ENCODE results near the gene CHST3. TPM values are rescaled to one million over a fixed set of nuclear protein-coding genes. Genes with fewer than 3 reads are reported as not detected.

The CHST3 gene
- total and polyA plus RNA-seq, 10 of the 15 experiments (the other 5 are each of a cell fraction or from before 2014, with no cell fraction given): 0.03 to 0.50 (median 0.05) TPM; not detected in 2

GRCh38 chr10:71945819-71946474 lies 18.2 kb upstream of the CHST3 start:
- FAIRE-seq: peak; percentile 62
- in situ Hi-C loops (cut with MboI): no loop called here
- TF ChIP-seq CREB1 (IDR thresholded peaks at IDR 0.05; ENCODE audit: low read depth) (no peak), SUPT20H (IDR thresholded peaks at IDR 0.05; ENCODE audit: borderline replicate concordance, control insufficient read depth, low read depth, low read length) (no peak), STAT3 (IDR thresholded peaks at IDR 0.05; ENCODE audit: low read depth, low read length) (no peak), DPF2 (IDR thresholded peaks at IDR 0.05) (no peak), IRF4 (IDR thresholded peaks at IDR 0.05; ENCODE audit: low read depth, low read length) (no peak), NRF1 (conservative IDR thresholded peaks at IDR 0.05; ENCODE audit: low read depth, low read length) (no peak), EP300 (IDR thresholded peaks at IDR 0.05; ENCODE audit: borderline replicate concordance in 1 of 2, control insufficient read depth in 1 of 2, low read depth in 2 of 2, low read length in 2 of 2) (peak in 1 of 2 experiments; percentile 63; a peak in 2 of 4 replicates), ATF3 (IDR thresholded peaks at IDR 0.05; ENCODE audit: borderline replicate concordance, extremely low read depth, low read depth, low read length) (no peak), ESRRA (IDR thresholded peaks at IDR 0.05; ENCODE audit: low read length) (no peak), RAD51 (IDR thresholded peaks at IDR 0.05) (no peak), ZNF274 (IDR thresholded peaks at IDR 0.05; ENCODE audit: insufficient read depth, insufficient read length) (no peak), BACH1 (IDR thresholded peaks at IDR 0.05; ENCODE audit: borderline replicate concordance) (no peak), RBBP5 (conservative IDR thresholded peaks at IDR 0.05) (no peak), CBX5 (IDR thresholded peaks at IDR 0.05; ENCODE audit: low read depth) (peak; percentile 97), TARDBP (IDR thresholded peaks at IDR 0.05; ENCODE audit: borderline replicate concordance) (no peak), EZH2 (IDR thresholded peaks at IDR 0.05; ENCODE audit: borderline replicate concordance, control insufficient read depth, low read depth, low read length) (no peak), SIN3A (IDR thresholded peaks at IDR 0.05; ENCODE audit: low read depth, low read length) (no peak)
- TF ChIP-seq, protein P1, sequence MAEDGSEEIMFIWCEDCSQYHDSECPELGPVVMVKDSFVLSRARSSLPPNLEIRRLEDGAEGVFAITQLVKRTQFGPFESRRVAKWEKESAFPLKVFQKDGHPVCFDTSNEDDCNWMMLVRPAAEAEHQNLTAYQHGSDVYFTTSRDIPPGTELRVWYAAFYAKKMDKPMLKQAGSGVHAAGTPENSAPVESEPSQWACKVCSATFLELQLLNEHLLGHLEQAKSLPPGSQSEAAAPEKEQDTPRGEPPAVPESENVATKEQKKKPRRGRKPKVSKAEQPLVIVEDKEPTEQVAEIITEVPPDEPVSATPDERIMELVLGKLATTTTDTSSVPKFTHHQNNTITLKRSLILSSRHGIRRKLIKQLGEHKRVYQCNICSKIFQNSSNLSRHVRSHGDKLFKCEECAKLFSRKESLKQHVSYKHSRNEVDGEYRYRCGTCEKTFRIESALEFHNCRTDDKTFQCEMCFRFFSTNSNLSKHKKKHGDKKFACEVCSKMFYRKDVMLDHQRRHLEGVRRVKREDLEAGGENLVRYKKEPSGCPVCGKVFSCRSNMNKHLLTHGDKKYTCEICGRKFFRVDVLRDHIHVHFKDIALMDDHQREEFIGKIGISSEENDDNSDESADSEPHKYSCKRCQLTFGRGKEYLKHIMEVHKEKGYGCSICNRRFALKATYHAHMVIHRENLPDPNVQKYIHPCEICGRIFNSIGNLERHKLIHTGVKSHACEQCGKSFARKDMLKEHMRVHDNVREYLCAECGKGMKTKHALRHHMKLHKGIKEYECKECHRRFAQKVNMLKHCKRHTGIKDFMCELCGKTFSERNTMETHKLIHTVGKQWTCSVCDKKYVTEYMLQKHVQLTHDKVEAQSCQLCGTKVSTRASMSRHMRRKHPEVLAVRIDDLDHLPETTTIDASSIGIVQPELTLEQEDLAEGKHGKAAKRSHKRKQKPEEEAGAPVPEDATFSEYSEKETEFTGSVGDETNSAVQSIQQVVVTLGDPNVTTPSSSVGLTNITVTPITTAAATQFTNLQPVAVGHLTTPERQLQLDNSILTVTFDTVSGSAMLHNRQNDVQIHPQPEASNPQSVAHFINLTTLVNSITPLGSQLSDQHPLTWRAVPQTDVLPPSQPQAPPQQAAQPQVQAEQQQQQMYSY (CRISPR knock-in tag; IDR thresholded peaks at IDR 0.05): no peak
- TF ChIP-seq, protein P2, sequence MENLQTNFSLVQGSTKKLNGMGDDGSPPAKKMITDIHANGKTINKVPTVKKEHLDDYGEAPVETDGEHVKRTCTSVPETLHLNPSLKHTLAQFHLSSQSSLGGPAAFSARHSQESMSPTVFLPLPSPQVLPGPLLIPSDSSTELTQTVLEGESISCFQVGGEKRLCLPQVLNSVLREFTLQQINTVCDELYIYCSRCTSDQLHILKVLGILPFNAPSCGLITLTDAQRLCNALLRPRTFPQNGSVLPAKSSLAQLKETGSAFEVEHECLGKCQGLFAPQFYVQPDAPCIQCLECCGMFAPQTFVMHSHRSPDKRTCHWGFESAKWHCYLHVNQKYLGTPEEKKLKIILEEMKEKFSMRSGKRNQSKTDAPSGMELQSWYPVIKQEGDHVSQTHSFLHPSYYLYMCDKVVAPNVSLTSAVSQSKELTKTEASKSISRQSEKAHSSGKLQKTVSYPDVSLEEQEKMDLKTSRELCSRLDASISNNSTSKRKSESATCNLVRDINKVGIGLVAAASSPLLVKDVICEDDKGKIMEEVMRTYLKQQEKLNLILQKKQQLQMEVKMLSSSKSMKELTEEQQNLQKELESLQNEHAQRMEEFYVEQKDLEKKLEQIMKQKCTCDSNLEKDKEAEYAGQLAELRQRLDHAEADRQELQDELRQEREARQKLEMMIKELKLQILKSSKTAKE (IDR thresholded peaks at IDR 0.05; ENCODE audit: low read depth, poor library complexity, severe bottlenecking): peak; percentile 39

More at GRCh38 chr10:71945819-71946474, 18.2 kb upstream of the CHST3 start:
- no peaks in the 10 kb centered on the region for H4K20me1 ChIP-seq (ENCODE audit: control insufficient read depth, insufficient read depth)
- BruUV-seq (replicated peaks): no TSS peak
- no peaks in the 10 kb centered on the region for H3K36me3 ChIP-seq (ENCODE audit: control insufficient read depth in 2 of 2, insufficient read depth in 2 of 2, low read length in 1 of 2)
- no peak for DNase-seq (ENCODE audit: low read depth, low spot score)
- peaks cover 25% of the 10 kb centered on the region for H3K9me3 ChIP-seq (replicated peaks; ENCODE audit: control insufficient read depth, insufficient read depth, low read length)
- no peak overlapping the region for H3K4me3 ChIP-seq
- intact Hi-C loops (cut with micrococcal nuclease; ENCODE audit: unreplicated experiment): no loop called here
- WGBS (ENCODE audit: insufficient coverage, insufficient replicate concordance, low lambda C conversion rate, missing lambda C conversion rate): 44% methylated on average over 8 of the region's 8 CpGs
- ChIA-PET POLR2A (no interaction called here), RAD21 (ENCODE audit: unreplicated experiment) (interaction anchor here (1.0 to 1.1 kb wide), 2 partner anchors 13 to 103 kb away, joined by 3 read pairs; no protein-coding TSS in a partner anchor), SMC1A (ENCODE audit: uncharacterized antibody, unreplicated experiment) (interaction anchor here (0.7 kb wide), 2 partner anchors 14 to 86 kb away, joined by 3 read pairs; no protein-coding TSS in a partner anchor), CTCF (interaction anchor here (1.3 kb wide), 1 partner anchor 11 kb away, joined by 4 read pairs; no protein-coding TSS in a partner anchor)
- H3K9ac ChIP-seq (ENCODE audit: control insufficient read depth, insufficient read depth, low read length): no peak overlapping the region
- no peak overlapping the region for H3K27ac ChIP-seq (ENCODE audit: control insufficient read depth, insufficient read depth)
- H3K27me3 ChIP-seq (replicated peaks in 1 of 2; ENCODE audit: control insufficient read depth in 2 of 2, insufficient read depth in 2 of 2, low read length in 1 of 2): no peaks in the 10 kb centered on the region
- no peaks in the 10 kb centered on the region for H3K4me1 ChIP-seq (ENCODE audit: control insufficient read depth, insufficient read depth, low read length)
- H2AFZ ChIP-seq (ENCODE audit: control insufficient read depth, low read depth, low read length): no peak overlapping the region
- no peak for ATAC-seq
- no peak overlapping the region for H3K4me2 ChIP-seq (ENCODE audit: control insufficient read depth, insufficient read depth)
- H3K79me2 ChIP-seq (ENCODE audit: control insufficient read depth, insufficient read depth, low read length): no peaks in the 10 kb centered on the region

Data from GM12878 (cell line).